ENCODE data around the gene STAT4.

GRCh38 chr2:191148281-191148680 lies 2.5 kb downstream of the STAT4 start:
- TF ChIP-seq CTCF (IDR thresholded peaks at IDR 0.05; ENCODE audit: low read depth, low read length) = no peak
- TF ChIP-seq POLR2A (IDR thresholded peaks at IDR 0.05; ENCODE audit: extremely low read depth, insufficient read length) = no peak
- no peak for TF ChIP-seq MYC (IDR thresholded peaks at IDR 0.05; ENCODE audit: low read depth, low read length)

Measured in NB4 (cell line).